Neural cell (in vitro differentiated cells): ENCODE results near the gene FOXN1. TPM values are rescaled to one million over a fixed set of nuclear protein-coding genes. Genes with fewer than 3 reads are reported as not detected.

Experiments used
- H2AFZ ChIP-seq: fragments of 200-600, 300-800 bp; sonication (generic), shearing (Covaris generic); 2 replicates; pipeline ENCODE4 v1.6.0; 2014; ENCODE audit warnings: low read depth, mild to moderate bottlenecking, antibody characterized with exemption, low read length, moderate library complexity
- H3F3A ChIP-seq: fragments of 200-600 bp; shearing (Covaris generic); 2 replicates; pipeline ENCODE4 v1.6.1; 2016; ENCODE audit warnings: mild to moderate bottlenecking, moderate library complexity, mixed read lengths, antibody characterized with exemption, low read length; ENCODE audit not compliant: insufficient read depth, poor library complexity, severe bottlenecking
- H3K27ac ChIP-seq: fragments of 200-600, 300-800 bp; sonication (generic), shearing (Covaris generic); 2 replicates; pipeline ENCODE4 v1.5.1; 2014; ENCODE audit warnings: mild to moderate bottlenecking, low read length, moderate library complexity
- H3K27me3 ChIP-seq: fragments of 300-800, 200-600 bp; sonication (generic), shearing (Covaris generic); 2 replicates; pipeline ENCODE4 v1.6.0; 2014; ENCODE audit warnings: mild to moderate bottlenecking, low read depth, low read length, moderate library complexity; ENCODE audit not compliant: insufficient read depth
- H3K36me3 ChIP-seq: fragments of 300-800, 200-600 bp; sonication (generic), shearing (Covaris generic); 2 replicates; pipeline ENCODE4 v1.5.1; 2014; ENCODE audit warnings: mild to moderate bottlenecking, antibody characterized with exemption, low read length, moderate library complexity; ENCODE audit not compliant: insufficient read depth
- H3K4me2 ChIP-seq: fragments of 300-800, 200-600 bp; sonication (generic), shearing (Covaris generic); 2 replicates; pipeline ENCODE4 v1.6.0; 2014; ENCODE audit warnings: mild to moderate bottlenecking, low read length
- H3K4me3 ChIP-seq: fragments of 300-800, 200-600 bp; sonication (generic), shearing (Covaris generic); 2 replicates; pipeline ENCODE4 v1.5.1; 2014; ENCODE audit warnings: mild to moderate bottlenecking, low read length, moderate library complexity
- H3K79me2 ChIP-seq: fragments of 200-600 bp; shearing (Covaris generic); replicated peaks from 2 replicates; pipeline ENCODE4 v1.6.0; 2014; ENCODE audit warnings: mild to moderate bottlenecking, low read length, moderate library complexity; ENCODE audit not compliant: insufficient read depth
- H3K9ac ChIP-seq: fragments of 300-800, 200-600 bp; sonication (generic), shearing (Covaris generic); 2 replicates; pipeline ENCODE4 v1.6.1; 2016; ENCODE audit warnings: mild to moderate bottlenecking, low read length, mixed read lengths
- H3K9me2 ChIP-seq: fragments of 200-600 bp; shearing (Covaris generic); 2 replicates; pipeline ENCODE4 v1.6.1; 2016; ENCODE audit warnings: mild to moderate bottlenecking, low read length, mixed read lengths; ENCODE audit not compliant: insufficient read depth
- H3K9me3 ChIP-seq: fragments of 200-600, 300-800 bp; sonication (generic), shearing (Covaris generic); 2 replicates; pipeline ENCODE4 v1.6.1; 2016; ENCODE audit warnings: mild to moderate bottlenecking, mixed run types, low read length, moderate library complexity, mixed read lengths
- H4K20me1 ChIP-seq: fragments of 200-600 bp; shearing (Covaris generic); 2 replicates; pipeline ENCODE4 v1.6.1; 2016; ENCODE audit warnings: mild to moderate bottlenecking, mixed run types; ENCODE audit not compliant: insufficient read depth
- EP300 ChIP-seq: fragments of 450-650 bp; conservative IDR thresholded peaks from 2 replicates; pipeline ENCODE4 v1.6.1; 2014; ENCODE audit warnings: antibody characterized with exemption, mild to moderate bottlenecking, moderate library complexity; ENCODE audit not compliant: poor library complexity, severe bottlenecking
- EZH2 ChIP-seq: fragments of 200-600, 300-800 bp; shearing (Covaris generic), sonication (generic); IDR thresholded peaks from 2 replicates; pipeline ENCODE4 v1.6.1; 2014; ENCODE audit warnings: antibody characterized with exemption, low read length, borderline replicate concordance, mild to moderate bottlenecking; ENCODE audit not compliant: insufficient read depth, poor library complexity, severe bottlenecking
- MXI1 ChIP-seq: fragments of 450-650 bp; conservative IDR thresholded peaks from 2 replicates; pipeline ENCODE4 v1.6.1; 2014; ENCODE audit warnings: antibody characterized with exemption, mild to moderate bottlenecking; ENCODE audit not compliant: poor library complexity, severe bottlenecking
- POLR2AphosphoS5 ChIP-seq: IDR thresholded peaks from 2 replicates; pipeline ENCODE4 v1.6.1; 2012
- RAD21 ChIP-seq: fragments of 450-650 bp; conservative IDR thresholded peaks from 2 replicates; pipeline ENCODE4 v1.6.1; 2014; ENCODE audit warnings: antibody characterized with exemption, mild to moderate bottlenecking, moderate library complexity
- SMC3 ChIP-seq: fragments of 450-650 bp; conservative IDR thresholded peaks from 2 replicates; pipeline ENCODE4 v1.6.1; 2014; ENCODE audit warnings: antibody characterized with exemption, mild to moderate bottlenecking, moderate library complexity; ENCODE audit not compliant: poor library complexity
- TAF1 ChIP-seq: IDR thresholded peaks from 2 replicates; pipeline ENCODE4 v1.6.1; 2012; ENCODE audit warnings: low read depth
- polyA plus RNA-seq: library from polyadenylated mRNA; depleted of rRNA; stranded (reverse); fragments of >200 nt; gene quantifications from 2 replicates; pipeline ENCODE4 v1.2.3, GENCODE V29; 2014
- TF ChIP-seq, protein P1 (sequence below): IDR thresholded peaks from 2 replicates; pipeline ENCODE4 v1.6.1; 2012; ENCODE audit warnings: borderline replicate concordance
- TF ChIP-seq, protein P2 (sequence below): fragments of 450-650 bp; IDR thresholded peaks from 2 replicates; pipeline ENCODE4 v1.5.1; 2014; ENCODE audit warnings: antibody characterized with exemption, mild to moderate bottlenecking, moderate library complexity; ENCODE audit not compliant: poor library complexity, severe bottlenecking

FOXN1 gene
- polyA plus RNA-seq, 1 donor from 2014 or later: not detected

DNA sequence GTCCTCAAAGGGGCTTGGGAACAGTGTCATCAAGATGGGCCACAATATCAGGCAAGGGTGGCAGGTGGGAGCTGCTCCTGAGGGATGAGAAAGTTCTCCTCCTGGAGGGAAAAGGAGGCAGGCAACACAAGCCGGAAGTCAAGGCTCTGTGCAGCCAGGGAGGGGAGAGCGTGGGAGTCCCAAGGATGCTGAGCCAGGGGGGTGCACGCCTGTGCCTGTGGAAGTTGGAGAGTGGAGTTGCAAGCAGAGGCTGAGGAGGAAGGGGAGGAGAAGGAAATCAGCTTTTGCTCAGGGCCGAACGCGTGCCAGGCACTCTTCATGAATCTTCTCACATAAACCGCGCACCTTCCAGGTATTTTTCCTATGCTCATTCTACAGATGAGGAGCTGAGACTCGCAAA lies 40.1 kb upstream of the FOXN1 start:
- Histone ChIP-seq H4K20me1 (no peaks in the 10 kb centered on the region), H3F3A (no peaks in the 10 kb centered on the region), H3K9me2 (no peaks in the 10 kb centered on the region), H3K36me3 (no peaks in the 10 kb centered on the region), H3K4me2 (no peak overlapping the region), H3K27ac (no peak overlapping the region), H3K4me3 (no peak overlapping the region), H3K9me3 (no peaks in the 10 kb centered on the region), H3K79me2 (no peaks in the 10 kb centered on the region), H2AFZ (no peak overlapping the region), H3K27me3 (no peaks in the 10 kb centered on the region), H3K9ac (no peak overlapping the region)
- no peak for TF ChIP-seq EP300
- TF ChIP-seq, protein P1, sequence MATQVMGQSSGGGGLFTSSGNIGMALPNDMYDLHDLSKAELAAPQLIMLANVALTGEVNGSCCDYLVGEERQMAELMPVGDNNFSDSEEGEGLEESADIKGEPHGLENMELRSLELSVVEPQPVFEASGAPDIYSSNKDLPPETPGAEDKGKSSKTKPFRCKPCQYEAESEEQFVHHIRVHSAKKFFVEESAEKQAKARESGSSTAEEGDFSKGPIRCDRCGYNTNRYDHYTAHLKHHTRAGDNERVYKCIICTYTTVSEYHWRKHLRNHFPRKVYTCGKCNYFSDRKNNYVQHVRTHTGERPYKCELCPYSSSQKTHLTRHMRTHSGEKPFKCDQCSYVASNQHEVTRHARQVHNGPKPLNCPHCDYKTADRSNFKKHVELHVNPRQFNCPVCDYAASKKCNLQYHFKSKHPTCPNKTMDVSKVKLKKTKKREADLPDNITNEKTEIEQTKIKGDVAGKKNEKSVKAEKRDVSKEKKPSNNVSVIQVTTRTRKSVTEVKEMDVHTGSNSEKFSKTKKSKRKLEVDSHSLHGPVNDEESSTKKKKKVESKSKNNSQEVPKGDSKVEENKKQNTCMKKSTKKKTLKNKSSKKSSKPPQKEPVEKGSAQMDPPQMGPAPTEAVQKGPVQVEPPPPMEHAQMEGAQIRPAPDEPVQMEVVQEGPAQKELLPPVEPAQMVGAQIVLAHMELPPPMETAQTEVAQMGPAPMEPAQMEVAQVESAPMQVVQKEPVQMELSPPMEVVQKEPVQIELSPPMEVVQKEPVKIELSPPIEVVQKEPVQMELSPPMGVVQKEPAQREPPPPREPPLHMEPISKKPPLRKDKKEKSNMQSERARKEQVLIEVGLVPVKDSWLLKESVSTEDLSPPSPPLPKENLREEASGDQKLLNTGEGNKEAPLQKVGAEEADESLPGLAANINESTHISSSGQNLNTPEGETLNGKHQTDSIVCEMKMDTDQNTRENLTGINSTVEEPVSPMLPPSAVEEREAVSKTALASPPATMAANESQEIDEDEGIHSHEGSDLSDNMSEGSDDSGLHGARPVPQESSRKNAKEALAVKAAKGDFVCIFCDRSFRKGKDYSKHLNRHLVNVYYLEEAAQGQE: no peak
- TF ChIP-seq SMC3: no peak
- TF ChIP-seq POLR2AphosphoS5: no peak
- TF ChIP-seq MXI1: no peak
- no peak for TF ChIP-seq RAD21
- no peak for TF ChIP-seq TAF1

DNA sequence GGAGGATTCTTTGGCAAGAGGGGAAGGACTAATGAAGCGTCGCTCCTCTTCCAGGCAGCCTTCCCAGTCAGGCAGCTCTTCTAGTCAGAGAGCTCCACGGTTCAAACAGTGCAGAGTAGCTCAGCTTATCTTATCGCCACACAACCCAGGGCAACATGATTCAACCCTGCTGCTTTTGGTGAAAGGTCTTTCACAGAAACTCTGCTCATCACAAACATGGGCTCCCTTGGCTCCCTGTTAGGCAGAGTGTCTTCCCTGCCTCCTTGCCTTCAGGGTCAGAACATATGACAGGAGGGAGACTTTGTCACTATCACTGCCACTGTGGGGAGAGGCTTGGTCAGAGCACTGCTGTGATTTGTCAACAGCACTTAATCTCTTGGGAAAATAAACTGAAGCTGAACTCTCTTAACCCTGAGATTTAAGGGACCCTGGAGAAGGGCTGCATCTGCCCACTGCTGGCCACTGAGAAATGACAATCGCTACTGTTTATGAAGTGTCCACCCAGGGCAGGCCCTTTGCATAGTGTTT lies 39.6 kb upstream of the FOXN1 start:
- no peak overlapping the region for H3K4me3 ChIP-seq
- H3K9me2 ChIP-seq: no peaks in the 10 kb centered on the region
- no peak for TF ChIP-seq EP300
- no peak for TF ChIP-seq MXI1
- TF ChIP-seq RAD21: no peak
- no peak for TF ChIP-seq SMC3
- no peak for TF ChIP-seq EZH2
- no peak for TF ChIP-seq TAF1
- TF ChIP-seq, protein P1: no peak
- no peak for TF ChIP-seq POLR2AphosphoS5
- TF ChIP-seq, protein P2, sequence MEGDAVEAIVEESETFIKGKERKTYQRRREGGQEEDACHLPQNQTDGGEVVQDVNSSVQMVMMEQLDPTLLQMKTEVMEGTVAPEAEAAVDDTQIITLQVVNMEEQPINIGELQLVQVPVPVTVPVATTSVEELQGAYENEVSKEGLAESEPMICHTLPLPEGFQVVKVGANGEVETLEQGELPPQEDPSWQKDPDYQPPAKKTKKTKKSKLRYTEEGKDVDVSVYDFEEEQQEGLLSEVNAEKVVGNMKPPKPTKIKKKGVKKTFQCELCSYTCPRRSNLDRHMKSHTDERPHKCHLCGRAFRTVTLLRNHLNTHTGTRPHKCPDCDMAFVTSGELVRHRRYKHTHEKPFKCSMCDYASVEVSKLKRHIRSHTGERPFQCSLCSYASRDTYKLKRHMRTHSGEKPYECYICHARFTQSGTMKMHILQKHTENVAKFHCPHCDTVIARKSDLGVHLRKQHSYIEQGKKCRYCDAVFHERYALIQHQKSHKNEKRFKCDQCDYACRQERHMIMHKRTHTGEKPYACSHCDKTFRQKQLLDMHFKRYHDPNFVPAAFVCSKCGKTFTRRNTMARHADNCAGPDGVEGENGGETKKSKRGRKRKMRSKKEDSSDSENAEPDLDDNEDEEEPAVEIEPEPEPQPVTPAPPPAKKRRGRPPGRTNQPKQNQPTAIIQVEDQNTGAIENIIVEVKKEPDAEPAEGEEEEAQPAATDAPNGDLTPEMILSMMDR: no peak
- H3K79me2 ChIP-seq: no peaks in the 10 kb centered on the region
- no peak overlapping the region for H3K27ac ChIP-seq
- H4K20me1 ChIP-seq: no peaks in the 10 kb centered on the region
- H3K36me3 ChIP-seq: no peaks in the 10 kb centered on the region
- no peaks in the 10 kb centered on the region for H3K27me3 ChIP-seq
- no peak overlapping the region for H3K9ac ChIP-seq
- no peaks in the 10 kb centered on the region for H3F3A ChIP-seq
- no peaks in the 10 kb centered on the region for H3K9me3 ChIP-seq
- H2AFZ ChIP-seq: no peak overlapping the region
- H3K4me2 ChIP-seq: no peak overlapping the region
